ENCODE data around the gene KARS1. TPM values are rescaled to one million over a fixed set of nuclear protein-coding genes. Genes with fewer than 3 reads are reported as not detected.

KARS1 gene
- total and polyA plus RNA-seq, 12 donors, result 68.0 to 145 (median 128) TPM

DNA sequence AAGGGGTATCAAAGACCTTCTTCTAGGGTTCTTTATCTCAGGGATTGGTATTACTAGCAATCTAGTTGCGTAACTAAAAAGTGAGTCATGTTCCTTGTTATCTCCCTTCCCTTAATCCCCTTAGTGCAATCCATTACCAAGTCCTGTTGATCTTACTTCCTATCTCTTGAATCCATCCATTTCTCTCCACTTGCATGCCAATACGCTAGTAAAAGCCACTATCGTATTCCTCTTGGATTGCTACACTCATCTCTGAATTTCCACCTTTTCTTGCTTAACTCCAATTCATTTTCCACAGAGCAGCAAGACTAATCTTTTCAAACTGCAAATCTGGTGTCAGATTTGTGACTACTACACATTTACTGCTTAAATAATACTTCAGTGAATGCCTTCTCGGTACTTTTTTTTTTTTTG, 22.5 kb downstream of the KARS1 start:
- TF ChIP-seq, protein P1, sequence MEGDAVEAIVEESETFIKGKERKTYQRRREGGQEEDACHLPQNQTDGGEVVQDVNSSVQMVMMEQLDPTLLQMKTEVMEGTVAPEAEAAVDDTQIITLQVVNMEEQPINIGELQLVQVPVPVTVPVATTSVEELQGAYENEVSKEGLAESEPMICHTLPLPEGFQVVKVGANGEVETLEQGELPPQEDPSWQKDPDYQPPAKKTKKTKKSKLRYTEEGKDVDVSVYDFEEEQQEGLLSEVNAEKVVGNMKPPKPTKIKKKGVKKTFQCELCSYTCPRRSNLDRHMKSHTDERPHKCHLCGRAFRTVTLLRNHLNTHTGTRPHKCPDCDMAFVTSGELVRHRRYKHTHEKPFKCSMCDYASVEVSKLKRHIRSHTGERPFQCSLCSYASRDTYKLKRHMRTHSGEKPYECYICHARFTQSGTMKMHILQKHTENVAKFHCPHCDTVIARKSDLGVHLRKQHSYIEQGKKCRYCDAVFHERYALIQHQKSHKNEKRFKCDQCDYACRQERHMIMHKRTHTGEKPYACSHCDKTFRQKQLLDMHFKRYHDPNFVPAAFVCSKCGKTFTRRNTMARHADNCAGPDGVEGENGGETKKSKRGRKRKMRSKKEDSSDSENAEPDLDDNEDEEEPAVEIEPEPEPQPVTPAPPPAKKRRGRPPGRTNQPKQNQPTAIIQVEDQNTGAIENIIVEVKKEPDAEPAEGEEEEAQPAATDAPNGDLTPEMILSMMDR (IDR thresholded peaks at IDR 0.05), result no peak
- no peaks in the 10 kb centered on the region for H3K9me3 ChIP-seq
- WGBS, 2 donors, result 71 to 78% methylated on average over 4 of the region's 4 CpGs
- no peak overlapping the region for H3K4me3 ChIP-seq
- H3K27me3 ChIP-seq, result no peaks in the 10 kb centered on the region
- no peak for DNase-seq
- H3K36me3 ChIP-seq, result peaks cover 0 to 55% (median 31%) of the 10 kb centered on the region in 9 donors
- H3K27ac ChIP-seq, result no peak overlapping the region
- intact Hi-C loops (cut with DNase I), result loop anchor here in 9 of 10 donors (5.0 to 10.0 kb wide), 8 partner anchors 38 to 153 kb away; partner anchors contain the start of genes GABARAPL2 (in 5 of the 9) and TMEM231 (in 1 of the 9)
- no peak for ATAC-seq
- H3K4me1 ChIP-seq, result peaks cover 0 to 46% (median 24%) of the 10 kb centered on the region in 9 donors

DNA sequence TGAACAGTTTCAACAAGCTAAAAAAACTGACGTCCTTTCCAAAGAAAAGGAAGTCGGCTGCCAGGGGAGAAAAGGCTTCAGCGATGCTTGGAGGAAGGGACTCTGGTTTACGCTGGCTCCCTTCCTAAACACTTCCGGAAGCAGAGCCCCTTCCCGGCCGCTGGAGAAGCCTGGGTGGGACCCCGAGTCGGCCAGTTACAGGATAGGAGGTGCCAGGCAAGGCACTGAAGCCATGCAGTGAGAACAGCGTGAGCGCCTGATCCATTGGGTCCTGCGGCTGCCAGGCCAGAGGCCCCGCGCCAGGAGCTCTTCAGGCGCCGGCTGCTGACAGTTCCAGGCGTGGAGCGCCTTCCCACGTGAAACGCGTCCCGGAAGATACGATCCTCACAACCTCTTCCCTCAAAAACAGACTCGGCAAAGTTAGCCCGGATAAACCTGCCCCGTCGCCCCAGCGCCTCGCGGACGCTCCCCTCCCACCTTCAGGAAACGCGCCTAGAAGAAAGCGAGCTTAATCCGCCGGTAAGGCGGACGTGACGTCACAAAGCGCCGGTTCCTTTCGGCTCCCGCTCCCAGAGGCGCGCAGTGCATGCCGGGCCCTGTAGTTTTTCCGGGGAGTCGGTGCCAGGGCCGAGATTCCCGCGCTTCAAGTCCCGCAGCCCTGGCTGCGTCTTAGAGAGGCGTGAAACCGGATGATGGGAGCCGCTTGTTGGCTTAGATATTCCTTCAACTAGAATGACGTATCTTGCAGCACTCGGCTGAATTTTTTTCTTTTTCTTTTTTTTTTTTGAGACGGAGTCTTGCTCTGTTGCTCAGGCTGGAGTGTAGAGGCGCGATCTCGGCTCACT, 24.5 kb downstream of the KARS1 start, which contains the start of gene ADAT1:
Gene ADAT1 (minus strand): TSS at position 521 of the 845 bp plus-strand sequence. CDS start 2,482 bp downstream, outside the sequence.
- peak within 1 kb of the TSS; percentile 57 to 90 (median 72) for H3K4me3 ChIP-seq
- H3K27me3 ChIP-seq, result no peaks in the 10 kb centered on the region
- 0 to 1% methylated on average over 62 of the region's 62 CpGs for WGBS, 2 donors
- H3K4me1 ChIP-seq, result peaks cover 0 to 39% (median 24%) of the 10 kb centered on the region in 9 donors
- TF ChIP-seq, protein P1 (IDR thresholded peaks at IDR 0.05), result peak in 1 of 9 donors; percentile 15
- intact Hi-C loops (cut with DNase I), result loop anchor here in 9 of 10 donors (1.0 to 10.0 kb wide), 14 partner anchors 24 to 158 kb away; partner anchors contain the start of genes GABARAPL2 (in 5 of the 9), TMEM231 (in 2 of the 9), KARS1 (in 1 of the 9) and TERF2IP (in 1 of the 9)
- ATAC-seq (peak; percentile 97 to 99 (median 98)), DNase-seq (peak; percentile 97 to 98)
- peak within 1 kb of the TSS; percentile 53 to 98 (median 92) for H3K27ac ChIP-seq
- H3K9me3 ChIP-seq, result no peaks in the 10 kb centered on the region
- H3K36me3 ChIP-seq, result peaks cover 0 to 55% (median 18%) of the 10 kb centered on the region in 9 donors

DNA sequence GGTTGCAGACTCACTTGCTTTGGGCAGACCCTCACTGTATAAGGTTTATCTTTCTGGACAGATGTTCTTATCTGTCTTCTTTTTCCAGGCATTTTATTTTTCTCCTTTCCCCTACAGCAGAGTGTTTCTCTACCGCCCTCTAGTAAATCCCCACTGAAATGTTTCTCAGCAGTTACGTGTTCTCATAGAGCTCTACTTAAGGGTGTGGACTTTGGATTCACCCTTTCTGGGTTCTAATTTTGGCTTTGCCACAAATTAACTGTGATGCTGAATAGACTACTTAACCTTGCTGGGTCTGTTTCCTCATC, 26.3 kb downstream of the KARS1 start:
- WGBS, 2 donors, result 6 to 13% methylated on average over 2 of the region's 2 CpGs
- Histone ChIP-seq H3K36me3 (peaks cover 0 to 55% (median 22%) of the 10 kb centered on the region in 9 donors), H3K4me1 (peaks cover 0 to 35% (median 22%) of the 10 kb centered on the region in 9 donors), H3K9me3 (no peaks in the 10 kb centered on the region), H3K27me3 (no peaks in the 10 kb centered on the region), H3K27ac (peak overlapping the region in 2 of 10 donors; percentile 92 to 96), H3K4me3 (no peak overlapping the region)
- ATAC-seq, result no peak
- intact Hi-C loops (cut with DNase I), result loop anchor here in 9 of 10 donors (2.0 to 10.0 kb wide), 10 partner anchors 34 to 150 kb away; partner anchors contain the start of genes GABARAPL2 (in 5 of the 9) and TMEM231 (in 1 of the 9)
- no peak for DNase-seq
- TF ChIP-seq, protein P1 (IDR thresholded peaks at IDR 0.05), result peak in 8 of 9 donors; percentile 21 to 65 (median 46)
